ENCODE data around the gene TAF1D.

TAF1D gene

GRCh38 chr11:93710239-93710638 lies 31.1 kb downstream of the TAF1D start:
- H3K4me3 ChIP-seq (ENCODE audit: low read depth, low read length) = no peak overlapping the region
- no peak for TF ChIP-seq CTCF (IDR thresholded peaks at IDR 0.05; ENCODE audit: insufficient read depth, low read depth, low read length, missing control alignments)
- no peak for DNase-seq (ENCODE audit: low read depth)

- no peak for DNase-seq (ENCODE audit: low read depth)
- no peak overlapping the region for H3K4me3 ChIP-seq (ENCODE audit: low read depth, low read length)
- TF ChIP-seq CTCF (IDR thresholded peaks at IDR 0.05; ENCODE audit: insufficient read depth, low read depth, low read length, missing control alignments) = no peak
Measured at GRCh38 chr11:93704237-93704636, 37.1 kb downstream of the TAF1D start.

- TF ChIP-seq CTCF (IDR thresholded peaks at IDR 0.05; ENCODE audit: insufficient read depth, low read depth, low read length, missing control alignments) = no peak
- H3K4me3 ChIP-seq (ENCODE audit: low read depth, low read length) = no peak overlapping the region
- no peak for DNase-seq (ENCODE audit: low read depth)
Measured at GRCh38 chr11:93700830-93701229, 40.5 kb downstream of the TAF1D start.

GRCh38 chr11:93697611-93698010 lies 43.7 kb downstream of the TAF1D start:
- H3K4me3 ChIP-seq (ENCODE audit: low read depth, low read length) = no peak overlapping the region
- TF ChIP-seq CTCF (IDR thresholded peaks at IDR 0.05; ENCODE audit: insufficient read depth, low read depth, low read length, missing control alignments) = no peak
- DNase-seq (ENCODE audit: low read depth) = no peak

GRCh38 chr11:93694557-93694956 lies 46.7 kb downstream of the TAF1D start:
- TF ChIP-seq CTCF (IDR thresholded peaks at IDR 0.05; ENCODE audit: insufficient read depth, low read depth, low read length, missing control alignments) = no peak
- DNase-seq (ENCODE audit: low read depth) = no peak
- H3K4me3 ChIP-seq (ENCODE audit: low read depth, low read length) = no peak overlapping the region

- TF ChIP-seq CTCF (IDR thresholded peaks at IDR 0.05; ENCODE audit: insufficient read depth, low read depth, low read length, missing control alignments) = no peak
- H3K4me3 ChIP-seq (ENCODE audit: low read depth, low read length) = no peak overlapping the region
- no peak for DNase-seq (ENCODE audit: low read depth)
Measured at GRCh38 chr11:93694109-93694508, 47.2 kb downstream of the TAF1D start.

GRCh38 chr11:93689240-93689639 lies 52.1 kb downstream of the TAF1D start:
- peak; percentile 9 for DNase-seq (ENCODE audit: low read depth)
- H3K4me3 ChIP-seq (ENCODE audit: low read depth, low read length) = no peak overlapping the region
- TF ChIP-seq CTCF (IDR thresholded peaks at IDR 0.05; ENCODE audit: insufficient read depth, low read depth, low read length, missing control alignments) = no peak

Data from GM12865 (cell line).